Fibroblast of the conjunctiva (primary cell): ENCODE data around the gene SLIT3.

ENCODE experiments used
- DNase-seq: peaks from one replicate; pipeline ENCODE4 v3.0.0-alpha.2; 2010; ENCODE audit warnings: low read depth

The SLIT3 gene

GRCh38 chr5:168865968-168866367, 435.0 kb downstream of the SLIT3 start:
- DNase-seq: no peak

- DNase-seq: no peak
Measured at GRCh38 chr5:168863021-168863420, 437.9 kb downstream of the SLIT3 start.

GRCh38 chr5:168860503-168860902, 440.4 kb downstream of the SLIT3 start:
- DNase-seq: no peak

GRCh38 chr5:168860081-168860480, 440.9 kb downstream of the SLIT3 start:
- DNase-seq: no peak

GRCh38 chr5:168859471-168859870, 441.5 kb downstream of the SLIT3 start:
- DNase-seq: no peak

- no peak for DNase-seq
Measured at GRCh38 chr5:168858994-168859393, 441.9 kb downstream of the SLIT3 start.

GRCh38 chr5:168858371-168858770, 442.6 kb downstream of the SLIT3 start:
- DNase-seq: no peak

GRCh38 chr5:168853972-168854371, 447.0 kb downstream of the SLIT3 start:
- DNase-seq: no peak

- DNase-seq: no peak
Measured at GRCh38 chr5:168852329-168852728, 448.6 kb downstream of the SLIT3 start.

- peak; percentile 61 for DNase-seq
Measured at GRCh38 chr5:168851902-168852321, 449.0 kb downstream of the SLIT3 start.

GRCh38 chr5:168850683-168851082, 450.3 kb downstream of the SLIT3 start:
- no peak for DNase-seq

- DNase-seq: no peak
Measured at GRCh38 chr5:168848569-168848968, 452.4 kb downstream of the SLIT3 start.

GRCh38 chr5:168847511-168848073, 453.3 kb downstream of the SLIT3 start:
- DNase-seq: no peak

GRCh38 chr5:168844922-168845296, 456.0 kb downstream of the SLIT3 start:
- DNase-seq: no peak

GRCh38 chr5:168844016-168844921, 456.7 kb downstream of the SLIT3 start:
- DNase-seq: no peak

GRCh38 chr5:168843277-168844015, 457.5 kb downstream of the SLIT3 start:
- peak; percentile 9 for DNase-seq

GRCh38 chr5:168842571-168843205, 458.3 kb downstream of the SLIT3 start:
- DNase-seq: no peak

- DNase-seq: no peak
Measured at GRCh38 chr5:168837852-168838251, 463.1 kb downstream of the SLIT3 start.

GRCh38 chr5:168836603-168837231, 464.2 kb downstream of the SLIT3 start:
- DNase-seq: no peak

- no peak for DNase-seq
Measured at GRCh38 chr5:168833936-168834335, 467.0 kb downstream of the SLIT3 start.

GRCh38 chr5:168833383-168833782, 467.6 kb downstream of the SLIT3 start:
- no peak for DNase-seq

- no peak for DNase-seq
Measured at GRCh38 chr5:168832308-168832707, 468.6 kb downstream of the SLIT3 start.
